ENCODE data around the gene MIPEP.

- TF ChIP-seq POLR2AphosphoS5 (IDR thresholded peaks at IDR 0.05; ENCODE audit: low read depth, low read length), result no peak
- TF ChIP-seq TAF1 (IDR thresholded peaks at IDR 0.05; ENCODE audit: borderline replicate concordance, low read depth, low read length), result no peak
- no peak for TF ChIP-seq POLR2A (IDR thresholded peaks at IDR 0.05; ENCODE audit: low read depth, low read length)
Measured at GRCh38 chr13:23898101-23898500, 8.9 kb upstream of the MIPEP start.

All from GM12892 (cell line).